ENCODE results near the gene RNASEH1. TPM values are rescaled to one million over a fixed set of nuclear protein-coding genes. Genes with fewer than 3 reads are reported as not detected.

Gene RNASEH1
- total and polyA plus RNA-seq, 2 of the 13 experiments (the other 11 are each of a cell fraction or from before 2014, with no cell fraction given): 14.5 to 57.4 TPM

GRCh38 chr2:3585261-3586109 lies 27.4 kb upstream of the RNASEH1 start (continued):
- TF ChIP-seq KLF6 (CRISPR knock-in tag; IDR thresholded peaks at IDR 0.05) (no peak), CENPBD1 (CRISPR knock-in tag; IDR thresholded peaks at IDR 0.05; ENCODE audit: borderline replicate concordance, low read depth) (no peak), ZNF878 (CRISPR knock-in tag; IDR thresholded peaks at IDR 0.05) (no peak), ZFP37 (CRISPR knock-in tag; IDR thresholded peaks at IDR 0.05; ENCODE audit: borderline replicate concordance) (peak; percentile 65; the same call in 1 of the 2 replicates), ZNF879 (CRISPR knock-in tag; IDR thresholded peaks at IDR 0.05) (no peak), ZNF598 (CRISPR knock-in tag; IDR thresholded peaks at IDR 0.05; ENCODE audit: borderline replicate concordance) (peak; percentile 80; the same call in 1 of the 2 replicates), ZNF83 (CRISPR knock-in tag; IDR thresholded peaks at IDR 0.05; ENCODE audit: borderline replicate concordance) (no peak), SIN3B (IDR thresholded peaks at IDR 0.05; ENCODE audit: low read length) (no peak), HDAC1 (CRISPR knock-in tag; IDR thresholded peaks at IDR 0.05) (no peak; the same call in 1 of the 2 replicates), ETV5 (CRISPR knock-in tag; IDR thresholded peaks at IDR 0.05; ENCODE audit: borderline replicate concordance) (peak; percentile 67), ZC3H13 (CRISPR knock-in tag; IDR thresholded peaks at IDR 0.05) (no peak), TGIF2 (CRISPR knock-in tag; IDR thresholded peaks at IDR 0.05) (no peak), ZNF609 (CRISPR knock-in tag; IDR thresholded peaks at IDR 0.05; ENCODE audit: borderline replicate concordance) (peak; percentile 68; the same call in 1 of the 2 replicates), POGZ (CRISPR knock-in tag; IDR thresholded peaks at IDR 0.05) (peak; percentile 66), RFX3 (CRISPR knock-in tag; IDR thresholded peaks at IDR 0.05) (no peak), BCLAF1 (IDR thresholded peaks at IDR 0.05) (no peak), ZNF772 (CRISPR knock-in tag; IDR thresholded peaks at IDR 0.05) (peak; percentile 70), ZNF234 (CRISPR knock-in tag; conservative IDR thresholded peaks at IDR 0.05) (no peak), ZNF674 (CRISPR knock-in tag; IDR thresholded peaks at IDR 0.05; ENCODE audit: low read depth) (no peak), SNRNP70 (IDR thresholded peaks at IDR 0.05; ENCODE audit: low read depth, low read length) (no peak), DR1 (CRISPR knock-in tag; IDR thresholded peaks at IDR 0.05) (peak; percentile 57; the same call in 1 of the 2 replicates), ZNF451 (CRISPR knock-in tag; IDR thresholded peaks at IDR 0.05) (no peak)

Measured in HepG2 (cell line).